Activated CD4-positive, alpha-beta T cell treated with anti-CD3 and anti-CD28 coated beads, Interleukin-2, Interleukin-4, amounts not matched to agents 100 ng/mL and 50 ng/mL, durations not matched to agents 16 hours and 8 hours (primary cell): ENCODE results near the gene PRDM13.
"Not testable (repeated sequence)": the region's sequence is repeated elsewhere in the genome, so short reads cannot be mapped to it uniquely, and the experiment has no call there.

ENCODE experiments used
- DNase-seq: peaks from one replicate; pipeline ENCODE4 v3.0.0-alpha.2; 2020; ENCODE audit warnings: low spot score

PRDM13 gene

GRCh38 chr6:99629293-99629692 is 22.7 kb downstream of the PRDM13 start:
- DNase-seq = no peak

- DNase-seq = no peak
Observed at GRCh38 chr6:99637629-99638028, 31.0 kb downstream of the PRDM13 start.

- DNase-seq = not testable (repeated sequence)
Observed at GRCh38 chr6:99638358-99638757, 31.7 kb downstream of the PRDM13 start.

GRCh38 chr6:99641270-99641669 is 34.6 kb downstream of the PRDM13 start:
- DNase-seq = no peak

- no peak for DNase-seq
Observed at GRCh38 chr6:99645986-99646385, 39.4 kb downstream of the PRDM13 start.

- DNase-seq = not testable (repeated sequence)
Observed at GRCh38 chr6:99650091-99650571, 43.5 kb downstream of the PRDM13 start.

- DNase-seq = no peak
Observed at GRCh38 chr6:99660206-99660605, 53.6 kb downstream of the PRDM13 start.

GRCh38 chr6:99661870-99662269 is 55.2 kb downstream of the PRDM13 start:
- DNase-seq = no peak

GRCh38 chr6:99662616-99663015 is 56.0 kb downstream of the PRDM13 start:
- no peak for DNase-seq
